Sigmoid colon (tissue), 3 donors: ENCODE measurements around the gene RMND1.

Experiments used
- POLR2A ChIP-seq, 2 donors: fragments of 450-650 bp; IDR thresholded peaks; one replicate each; pipeline ENCODE4 v1.6.1; 2016; ENCODE audit warnings: antibody characterized with exemption in 2 of 2, mild to moderate bottlenecking in 2 of 2, moderate library complexity in 2 of 2
- TF ChIP-seq, protein P1 (sequence below), 4 experiments: fragments of 450-650 bp in 3 of 4; fragments of 200-600 bp in 1 of 4; IDR thresholded peaks; one replicate each; pipeline ENCODE4 v1.5.1; 2016 to 2019; ENCODE audit warnings: antibody characterized with exemption in 4 of 4, mild to moderate bottlenecking in 3 of 4, moderate library complexity in 2 of 4

DNA sequence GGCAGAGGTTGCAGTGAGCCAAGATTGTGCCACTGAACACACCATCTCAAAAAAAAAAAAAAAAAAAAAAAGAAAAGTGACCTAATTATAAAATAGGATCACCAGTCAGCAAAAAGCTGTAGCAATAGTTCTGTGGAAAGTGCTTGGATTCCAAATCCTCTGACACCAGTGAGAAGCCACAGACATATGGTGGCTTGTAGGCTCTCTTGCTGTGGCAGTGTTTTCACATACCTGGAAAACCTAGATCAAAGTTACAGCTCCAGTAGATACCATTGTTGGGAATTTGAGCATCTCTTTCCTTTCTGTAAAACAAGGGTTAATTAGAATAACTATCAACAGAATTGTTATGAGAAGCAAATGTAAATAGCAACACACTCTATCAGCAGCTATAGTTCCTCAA lies 46.0 kb upstream of the RMND1 start:
- TF ChIP-seq, protein P1, sequence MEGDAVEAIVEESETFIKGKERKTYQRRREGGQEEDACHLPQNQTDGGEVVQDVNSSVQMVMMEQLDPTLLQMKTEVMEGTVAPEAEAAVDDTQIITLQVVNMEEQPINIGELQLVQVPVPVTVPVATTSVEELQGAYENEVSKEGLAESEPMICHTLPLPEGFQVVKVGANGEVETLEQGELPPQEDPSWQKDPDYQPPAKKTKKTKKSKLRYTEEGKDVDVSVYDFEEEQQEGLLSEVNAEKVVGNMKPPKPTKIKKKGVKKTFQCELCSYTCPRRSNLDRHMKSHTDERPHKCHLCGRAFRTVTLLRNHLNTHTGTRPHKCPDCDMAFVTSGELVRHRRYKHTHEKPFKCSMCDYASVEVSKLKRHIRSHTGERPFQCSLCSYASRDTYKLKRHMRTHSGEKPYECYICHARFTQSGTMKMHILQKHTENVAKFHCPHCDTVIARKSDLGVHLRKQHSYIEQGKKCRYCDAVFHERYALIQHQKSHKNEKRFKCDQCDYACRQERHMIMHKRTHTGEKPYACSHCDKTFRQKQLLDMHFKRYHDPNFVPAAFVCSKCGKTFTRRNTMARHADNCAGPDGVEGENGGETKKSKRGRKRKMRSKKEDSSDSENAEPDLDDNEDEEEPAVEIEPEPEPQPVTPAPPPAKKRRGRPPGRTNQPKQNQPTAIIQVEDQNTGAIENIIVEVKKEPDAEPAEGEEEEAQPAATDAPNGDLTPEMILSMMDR (IDR thresholded peaks at IDR 0.05) = no peak
- no peak for TF ChIP-seq POLR2A (IDR thresholded peaks at IDR 0.05)
